ENCODE results near the gene NRG2.

GRCh38 chr5:139915266-139915665, 127.8 kb downstream of the NRG2 start:
- TF ChIP-seq, protein P1, sequence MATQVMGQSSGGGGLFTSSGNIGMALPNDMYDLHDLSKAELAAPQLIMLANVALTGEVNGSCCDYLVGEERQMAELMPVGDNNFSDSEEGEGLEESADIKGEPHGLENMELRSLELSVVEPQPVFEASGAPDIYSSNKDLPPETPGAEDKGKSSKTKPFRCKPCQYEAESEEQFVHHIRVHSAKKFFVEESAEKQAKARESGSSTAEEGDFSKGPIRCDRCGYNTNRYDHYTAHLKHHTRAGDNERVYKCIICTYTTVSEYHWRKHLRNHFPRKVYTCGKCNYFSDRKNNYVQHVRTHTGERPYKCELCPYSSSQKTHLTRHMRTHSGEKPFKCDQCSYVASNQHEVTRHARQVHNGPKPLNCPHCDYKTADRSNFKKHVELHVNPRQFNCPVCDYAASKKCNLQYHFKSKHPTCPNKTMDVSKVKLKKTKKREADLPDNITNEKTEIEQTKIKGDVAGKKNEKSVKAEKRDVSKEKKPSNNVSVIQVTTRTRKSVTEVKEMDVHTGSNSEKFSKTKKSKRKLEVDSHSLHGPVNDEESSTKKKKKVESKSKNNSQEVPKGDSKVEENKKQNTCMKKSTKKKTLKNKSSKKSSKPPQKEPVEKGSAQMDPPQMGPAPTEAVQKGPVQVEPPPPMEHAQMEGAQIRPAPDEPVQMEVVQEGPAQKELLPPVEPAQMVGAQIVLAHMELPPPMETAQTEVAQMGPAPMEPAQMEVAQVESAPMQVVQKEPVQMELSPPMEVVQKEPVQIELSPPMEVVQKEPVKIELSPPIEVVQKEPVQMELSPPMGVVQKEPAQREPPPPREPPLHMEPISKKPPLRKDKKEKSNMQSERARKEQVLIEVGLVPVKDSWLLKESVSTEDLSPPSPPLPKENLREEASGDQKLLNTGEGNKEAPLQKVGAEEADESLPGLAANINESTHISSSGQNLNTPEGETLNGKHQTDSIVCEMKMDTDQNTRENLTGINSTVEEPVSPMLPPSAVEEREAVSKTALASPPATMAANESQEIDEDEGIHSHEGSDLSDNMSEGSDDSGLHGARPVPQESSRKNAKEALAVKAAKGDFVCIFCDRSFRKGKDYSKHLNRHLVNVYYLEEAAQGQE (IDR thresholded peaks at IDR 0.05; ENCODE audit: insufficient read depth in 1 of 2, low read depth in 2 of 2, low read length in 2 of 2): no peak
- TF ChIP-seq SIN3A (IDR thresholded peaks at IDR 0.05; ENCODE audit: borderline replicate concordance, insufficient read depth, low read length): no peak
- TF ChIP-seq POLR2AphosphoS5 (IDR thresholded peaks at IDR 0.05; ENCODE audit: low read depth, low read length): no peak

Data from PFSK-1 (cell line).